K562 (cell line): ENCODE data around the gene CPPED1. TPM values are rescaled to one million over a fixed set of nuclear protein-coding genes. Genes with fewer than 3 reads are reported as not detected.

Experiments
- ATAC-seq: fragments of 200-7000 bp; cut with Tn5 transposase; 3 replicates; pipeline ENCODE4 v1.9.1; 2020; ENCODE audit warnings: moderate library complexity
- BruUV-seq: library from RNA; stranded (reverse); fragments of 400-500 nt; replicated peaks from 2 replicates; lab custom pipeline; 2021; lab: Mats Ljungman, UMichigan
- CTCF ChIA-PET: fragments of 300-600 bp; formaldehyde crosslinking; extraction: SDS; loops from one replicate; lab custom pipeline; 2021; ENCODE audit warnings: low intra/inter-chr PET ratio; lab: Yijun Ruan, JAX
- POLR2A ChIA-PET: fragments of 300-600, 350-650 bp; sonication (Branson Sonifier 250); formaldehyde crosslinking; extraction: SDS; loops from one replicate; lab custom pipeline; 2021; ENCODE audit warnings: antibody characterized with exemption, inconsistent platforms; lab: Yijun Ruan, JAX
- DNase-seq, 4 experiments: peaks; one replicate each; pipeline versions ENCODE4 v3.0.0 to v3.0.0-alpha.2; 2011 to 2018; ENCODE audit warnings: low spot score in 3 of 4, mixed read lengths in 3 of 4; ENCODE audit errors: extremely low read depth in 1 of 4
- FAIRE-seq: peaks from 2 replicates; lab custom pipeline; 2011; peaks lifted over from hg19 to GRCh38; lab: Jason Lieb, UNC
- H2AFZ ChIP-seq: 2 replicates; pipeline ENCODE4 v1.6.0; 2011; ENCODE audit warnings: low read depth, low read length, control low read depth, inconsistent platforms
- H3K27ac ChIP-seq: fragments of 200-600 bp; 3 replicates; pipeline ENCODE4 v1.8.0; 2011; ENCODE audit warnings: low read depth, mild to moderate bottlenecking, control low read depth, inconsistent platforms, low read length, moderate library complexity, mixed read lengths; ENCODE audit errors: extremely low read depth
- H3K27me3 ChIP-seq, 2 experiments: fragments of 300-600 bp in 1 of 2; 2 replicates in 1 of 2; 3 replicates in 1 of 2; pipeline versions ENCODE4 v1.6.0 to v1.8.0; 2011; ENCODE audit warnings: inconsistent platforms in 2 of 2, low read length in 2 of 2, mild to moderate bottlenecking in 1 of 2, mixed read lengths in 1 of 2, moderate library complexity in 1 of 2; ENCODE audit not compliant: control insufficient read depth in 2 of 2, insufficient read depth in 2 of 2
- H3K36me3 ChIP-seq: fragments of 300-600 bp; 3 replicates; pipeline ENCODE4 v1.8.0; 2011; ENCODE audit warnings: mild to moderate bottlenecking, low read length, inconsistent platforms; ENCODE audit not compliant: control insufficient read depth, insufficient read depth
- H3K4me1 ChIP-seq, 2 experiments: fragments of 200-600 bp in 1 of 2; replicated peaks in 1 of 2; 2 replicates in 1 of 2; 3 replicates in 1 of 2; pipeline versions ENCODE4 v1.5.1 to v1.8.0; 2011; ENCODE audit warnings: inconsistent platforms in 2 of 2, low read length in 2 of 2, mild to moderate bottlenecking in 1 of 2, mixed read lengths in 1 of 2, moderate library complexity in 1 of 2; ENCODE audit not compliant: control insufficient read depth in 2 of 2, insufficient read depth in 2 of 2
- H3K4me2 ChIP-seq: 2 replicates; pipeline ENCODE4 v1.6.1; 2011; ENCODE audit warnings: low read length, control low read depth, inconsistent platforms, mixed read lengths; ENCODE audit not compliant: insufficient read depth
- H3K4me3 ChIP-seq: fragments of 200-600 bp; sonication (generic), shearing (Covaris generic); 2 replicates; pipeline ENCODE4 v1.5.1; 2016; ENCODE audit warnings: control low read depth, inconsistent platforms
- H3K79me2 ChIP-seq: fragments of 200-600 bp; 3 replicates; pipeline ENCODE4 v1.8.0; 2011; ENCODE audit warnings: low read length, inconsistent platforms; ENCODE audit not compliant: control insufficient read depth, insufficient read depth
- H3K9ac ChIP-seq, 2 experiments: 2 replicates each; pipeline versions ENCODE4 v1.6.0 to v1.6.1; 2011; ENCODE audit warnings: low read depth in 2 of 2, low read length in 2 of 2, control low read depth in 1 of 2, inconsistent platforms in 1 of 2, mild to moderate bottlenecking in 1 of 2, mixed read lengths in 1 of 2; ENCODE audit not compliant: insufficient read depth in 1 of 2
- H3K9me1 ChIP-seq: one replicate; pipeline ENCODE4 v1.6.0; 2011; ENCODE audit warnings: inconsistent platforms, mild to moderate bottlenecking, low read length, moderate library complexity; ENCODE audit not compliant: control insufficient read depth, insufficient read depth
- H3K9me3 ChIP-seq: replicated peaks from 2 replicates; pipeline ENCODE4 v1.5.1; 2011; ENCODE audit warnings: low read depth, low read length, inconsistent platforms; ENCODE audit not compliant: control insufficient read depth, insufficient read depth
- H4K20me1 ChIP-seq: replicated peaks from 2 replicates; pipeline ENCODE4 v1.6.1; 2011; ENCODE audit warnings: low read length, inconsistent platforms, mixed read lengths; ENCODE audit not compliant: control insufficient read depth, insufficient read depth
- MTA3 ChIP-seq: fragments of 450-650 bp; formaldehyde crosslinking; IDR thresholded peaks from 2 replicates; pipeline ENCODE4 v1.6.1; 2017; ENCODE audit warnings: mild to moderate bottlenecking, borderline replicate concordance
- NBN ChIP-seq: fragments of 450-650 bp; IDR thresholded peaks from 2 replicates; pipeline ENCODE4 v1.6.1; 2016; ENCODE audit warnings: low read depth, mild to moderate bottlenecking
- RBBP5 ChIP-seq: fragments of 200-600 bp; sonication (generic); IDR thresholded peaks from 2 replicates; pipeline ENCODE4 v1.6.1; 2012; ENCODE audit warnings: borderline replicate concordance, mild to moderate bottlenecking, low read length, control low read depth, inconsistent platforms; ENCODE audit not compliant: insufficient read depth, poor library complexity, severe bottlenecking
- RBM34 ChIP-seq: fragments of 200-400 bp; formaldehyde crosslinking; IDR thresholded peaks from 2 replicates; pipeline ENCODE4 v1.6.1; 2018; ENCODE audit warnings: low read length, borderline replicate concordance; ENCODE audit not compliant: insufficient read depth
- SFPQ ChIP-seq: fragments of 200-400 bp; formaldehyde crosslinking; IDR thresholded peaks from 2 replicates; pipeline ENCODE4 v1.6.1; 2017; ENCODE audit warnings: mild to moderate bottlenecking, low read depth, low read length, moderate library complexity
- SMARCA4 ChIP-seq: fragments of 450-650 bp; IDR thresholded peaks from 2 replicates; pipeline ENCODE4 v1.6.1; 2016
- ZBTB43 ChIP-seq: sonication (generic); formaldehyde crosslinking; IDR thresholded peaks from 2 replicates; pipeline ENCODE4 v1.8.0; 2023; ENCODE audit warnings: mild to moderate bottlenecking, missing genetic modification reagents
- ZSCAN29 ChIP-seq: fragments of 450-650 bp; IDR thresholded peaks from 2 replicates; pipeline ENCODE4 v1.6.1; 2017
- WGBS: fragments of 100-300 bp; shearing (Covaris generic); methylation state at CpG from one replicate; pipeline ENCODE4 v1.1.6; 2016; ENCODE audit warnings: low coverage, mixed read lengths; ENCODE audit not compliant: insufficient coverage; ENCODE audit errors: missing lambda C conversion rate; 5-methylcytosine and 5-hydroxymethylcytosine counted together
- in situ Hi-C: fragments of 300-500 bp; cut with MboI; formaldehyde crosslinking; loops from 4 replicates; pipeline ENCODE4 v1.15.0; 2018; ENCODE audit warnings: inconsistent platforms, mixed read lengths
- intact Hi-C: fragments of 100-400 bp; cut with micrococcal nuclease; formaldehyde crosslinking; loops from 2 replicates; pipeline ENCODE4 v1.14.2; 2022
- polyA plus RNA-seq, 8 experiments: library from polyadenylated mRNA; depleted of rRNA in 4 of 8; stranded (reverse) in 5 of 8; unstranded in 3 of 8; fragments of >200 nt; fragmentation: Nextera tagmentation in 2 of 8; fragmentation: Illumina TruSeq in 1 of 8; extraction: Ambion mirVana in 2 of 8; extraction: Trizol in 1 of 8; gene quantifications; 2 replicates each; pipeline versions ENCODE4 v1.2.1 to v1.2.3, GENCODE V29; 2011 to 2014; ENCODE audit warnings: inconsistent platforms in 1 of 8, missing spikeins in 1 of 8
- total RNA-seq, 7 experiments: library from RNA; depleted of rRNA in 6 of 7; stranded (reverse); fragments of >200 nt in 6 of 7; fragmentation: Illumina TruSeq in 2 of 7; extraction: Trizol in 2 of 7; gene quantifications; 2 replicates each; pipeline versions ENCODE4 v1.2.1 to v1.2.3, GENCODE V29; 2011 to 2021; ENCODE audit warnings: low replicate concordance in 1 of 7
- TF ChIP-seq, protein P1 (sequence below), 2 experiments: fragments of 200-800 bp in 1 of 2; sonication (Bioruptor generic) in 1 of 2; sonication (generic) in 1 of 2; formaldehyde crosslinking in 1 of 2; IDR thresholded peaks in 1 of 2; conservative IDR thresholded peaks in 1 of 2; 2 replicates each; pipeline versions ENCODE4 v1.5.0 to v1.6.1; 2016 to 2020; ENCODE audit warnings: missing compliant biosample characterization in 1 of 2, missing genetic modification characterization in 1 of 2, missing genetic modification reagents in 1 of 2
- TF ChIP-seq, protein P2 (sequence below): IDR thresholded peaks from 3 replicates; pipeline ENCODE4 v1.6.1; 2011; ENCODE audit warnings: borderline replicate concordance, mild to moderate bottlenecking, moderate library complexity; ENCODE audit not compliant: insufficient read length; ENCODE audit errors: extremely low read depth
- TF ChIP-seq, protein P3 (sequence below): IDR thresholded peaks from 2 replicates; pipeline ENCODE4 v1.6.1; 2011; ENCODE audit not compliant: insufficient read length; ENCODE audit errors: extremely low read depth

The CPPED1 gene
- total and polyA plus RNA-seq, 9 of the 15 experiments (the other 6 are each of a cell fraction or from before 2014, with no cell fraction given), result 7.5 to 25.7 (median 16.9) TPM

DNA sequence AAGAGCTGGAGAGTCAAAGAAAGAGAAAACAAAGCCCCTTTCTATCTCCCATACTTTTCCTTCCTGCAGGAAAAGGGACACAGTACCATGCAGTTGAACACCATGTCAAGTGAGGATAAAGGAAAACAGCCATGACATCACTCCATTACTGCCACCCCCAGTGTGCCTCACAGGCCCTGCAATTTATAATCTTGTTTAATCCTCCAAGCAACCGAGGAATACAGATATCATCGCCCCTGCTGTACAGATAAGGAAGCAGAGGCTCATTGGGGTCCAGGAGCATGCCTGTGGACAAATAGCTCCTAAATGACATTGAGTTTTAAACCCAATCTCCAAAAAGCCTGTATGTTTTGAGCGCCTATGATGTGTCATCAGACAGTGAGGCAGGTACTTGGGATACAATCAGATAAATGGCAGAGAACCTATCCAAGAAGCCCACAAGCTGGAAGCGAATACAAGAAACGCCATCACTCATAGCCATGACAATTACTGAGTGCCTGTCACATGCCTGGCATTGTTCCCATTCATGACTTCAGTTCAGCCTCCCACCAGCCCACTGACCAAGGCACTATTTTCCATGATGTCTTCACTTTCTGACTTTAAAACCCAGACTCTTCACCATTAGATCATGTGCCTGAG is 45.5 kb downstream of the CPPED1 start:
- ChIA-PET CTCF (no interaction called here), POLR2A (no interaction called here)
- intact Hi-C loops (no loop called here), in situ Hi-C loops (no loop called here)
- Histone ChIP-seq H3K27me3 (no peaks in the 10 kb centered on the region), H3K9me3 (no peaks in the 10 kb centered on the region), H3K79me2 (no peaks in the 10 kb centered on the region), H4K20me1 (no peaks in the 10 kb centered on the region), H2AFZ (no peak overlapping the region), H3K4me2 (peak overlapping the region; percentile 28; the same call in 1 of the 2 replicates), H3K9me1 (no peaks in the 10 kb centered on the region), H3K9ac (no peak overlapping the region), H3K36me3 (no peaks in the 10 kb centered on the region; the same call in 2 of the 3 replicates), H3K4me1 (peaks cover 6 to 20% of the 10 kb centered on the region in 2 experiments; a peak in 3 of 5 replicates), H3K4me3 (no peak overlapping the region), H3K27ac (peak overlapping the region; percentile 57; the same call in 2 of the 3 replicates)
- BruUV-seq, result no TSS peak
- 3% methylated on average over 5 of the region's 5 CpGs for WGBS
- FAIRE-seq (peak; percentile 83), DNase-seq (peak in 2 of 4 experiments; percentile 36 to 70), ATAC-seq (peak; percentile 86)
- TF ChIP-seq ZBTB43 (CRISPR knock-in tag) (no peak), MTA3 (0 out of 2 replicates have a peak, but pooled peaks have one; percentile 19), SFPQ (no peak), RBM34 (no peak), ZSCAN29 (no peak), SMARCA4 (peak; percentile 72; the same call in 1 of the 2 replicates), RBBP5 (no peak), NBN (no peak)
- TF ChIP-seq, protein P1, sequence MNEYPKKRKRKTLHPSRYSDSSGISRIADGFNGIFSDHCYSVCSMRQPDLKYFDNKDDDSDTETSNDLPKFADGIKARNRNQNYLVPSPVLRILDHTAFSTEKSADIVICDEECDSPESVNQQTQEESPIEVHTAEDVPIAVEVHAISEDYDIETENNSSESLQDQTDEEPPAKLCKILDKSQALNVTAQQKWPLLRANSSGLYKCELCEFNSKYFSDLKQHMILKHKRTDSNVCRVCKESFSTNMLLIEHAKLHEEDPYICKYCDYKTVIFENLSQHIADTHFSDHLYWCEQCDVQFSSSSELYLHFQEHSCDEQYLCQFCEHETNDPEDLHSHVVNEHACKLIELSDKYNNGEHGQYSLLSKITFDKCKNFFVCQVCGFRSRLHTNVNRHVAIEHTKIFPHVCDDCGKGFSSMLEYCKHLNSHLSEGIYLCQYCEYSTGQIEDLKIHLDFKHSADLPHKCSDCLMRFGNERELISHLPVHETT (CRISPR knock-in tag; conservative IDR thresholded peaks at IDR 0.05 in 1 of 2, IDR thresholded peaks at IDR 0.05 in 1 of 2), result peak in 1 of 2 experiments; percentile 28; a peak in 1 of 4 replicates
- TF ChIP-seq, protein P2, sequence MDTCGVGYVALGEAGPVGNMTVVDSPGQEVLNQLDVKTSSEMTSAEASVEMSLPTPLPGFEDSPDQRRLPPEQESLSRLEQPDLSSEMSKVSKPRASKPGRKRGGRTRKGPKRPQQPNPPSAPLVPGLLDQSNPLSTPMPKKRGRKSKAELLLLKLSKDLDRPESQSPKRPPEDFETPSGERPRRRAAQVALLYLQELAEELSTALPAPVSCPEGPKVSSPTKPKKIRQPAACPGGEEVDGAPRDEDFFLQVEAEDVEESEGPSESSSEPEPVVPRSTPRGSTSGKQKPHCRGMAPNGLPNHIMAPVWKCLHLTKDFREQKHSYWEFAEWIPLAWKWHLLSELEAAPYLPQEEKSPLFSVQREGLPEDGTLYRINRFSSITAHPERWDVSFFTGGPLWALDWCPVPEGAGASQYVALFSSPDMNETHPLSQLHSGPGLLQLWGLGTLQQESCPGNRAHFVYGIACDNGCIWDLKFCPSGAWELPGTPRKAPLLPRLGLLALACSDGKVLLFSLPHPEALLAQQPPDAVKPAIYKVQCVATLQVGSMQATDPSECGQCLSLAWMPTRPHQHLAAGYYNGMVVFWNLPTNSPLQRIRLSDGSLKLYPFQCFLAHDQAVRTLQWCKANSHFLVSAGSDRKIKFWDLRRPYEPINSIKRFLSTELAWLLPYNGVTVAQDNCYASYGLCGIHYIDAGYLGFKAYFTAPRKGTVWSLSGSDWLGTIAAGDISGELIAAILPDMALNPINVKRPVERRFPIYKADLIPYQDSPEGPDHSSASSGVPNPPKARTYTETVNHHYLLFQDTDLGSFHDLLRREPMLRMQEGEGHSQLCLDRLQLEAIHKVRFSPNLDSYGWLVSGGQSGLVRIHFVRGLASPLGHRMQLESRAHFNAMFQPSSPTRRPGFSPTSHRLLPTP, result no peak
- TF ChIP-seq, protein P3, sequence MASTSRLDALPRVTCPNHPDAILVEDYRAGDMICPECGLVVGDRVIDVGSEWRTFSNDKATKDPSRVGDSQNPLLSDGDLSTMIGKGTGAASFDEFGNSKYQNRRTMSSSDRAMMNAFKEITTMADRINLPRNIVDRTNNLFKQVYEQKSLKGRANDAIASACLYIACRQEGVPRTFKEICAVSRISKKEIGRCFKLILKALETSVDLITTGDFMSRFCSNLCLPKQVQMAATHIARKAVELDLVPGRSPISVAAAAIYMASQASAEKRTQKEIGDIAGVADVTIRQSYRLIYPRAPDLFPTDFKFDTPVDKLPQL, result no peak
